ENCODE results near the gene KCMF1. TPM values are rescaled to one million over a fixed set of nuclear protein-coding genes. Genes with fewer than 3 reads are reported as not detected.

The KCMF1 gene
- total RNA-seq, 3 donors from 2014 or later, result 73.0 to 95.2 (median 85.0) TPM

GRCh38 chr2:84963692-84964405 lies 7.1 kb upstream of the KCMF1 start:
- peak; percentile 63 for ATAC-seq
- intact Hi-C loops (cut with DNase I, micrococcal nuclease), result no loop called here
- Histone ChIP-seq H3K36me3 (ENCODE audit: low read depth) (no peaks in the 10 kb centered on the region), H3K4me3 (no peak overlapping the region), H3K4me1 (ENCODE audit: low read depth) (peaks cover 11% of the 10 kb centered on the region), H3K9me3 (no peaks in the 10 kb centered on the region)
- TF ChIP-seq CTCF (IDR thresholded peaks at IDR 0.05), result no peak
- no peak for DNase-seq

GRCh38 chr2:84964406-84965191 lies 6.4 kb upstream of the KCMF1 start:
- DNase-seq, result no peak
- Histone ChIP-seq H3K4me3 (no peak overlapping the region), H3K36me3 (ENCODE audit: low read depth) (no peaks in the 10 kb centered on the region), H3K4me1 (ENCODE audit: low read depth) (peaks cover 14% of the 10 kb centered on the region), H3K9me3 (no peaks in the 10 kb centered on the region)
- intact Hi-C loops (cut with DNase I, micrococcal nuclease), result no loop called here
- no peak for ATAC-seq
- TF ChIP-seq CTCF (IDR thresholded peaks at IDR 0.05), result no peak

- H3K4me3 ChIP-seq, result no peak overlapping the region
- ATAC-seq (no peak), DNase-seq (no peak)
- no peak for TF ChIP-seq CTCF (IDR thresholded peaks at IDR 0.05)
- H3K4me1 ChIP-seq (ENCODE audit: low read depth), result peaks cover 14% of the 10 kb centered on the region
- H3K36me3 ChIP-seq (ENCODE audit: low read depth), result no peaks in the 10 kb centered on the region
- intact Hi-C loops (cut with DNase I, micrococcal nuclease), result no loop called here
- H3K9me3 ChIP-seq, result no peaks in the 10 kb centered on the region
These were observed 5.8 kb upstream of the KCMF1 start for GRCh38 chr2:84965192-84965516.

- TF ChIP-seq CTCF (IDR thresholded peaks at IDR 0.05), result no peak
- ATAC-seq (no peak), DNase-seq (no peak)
- Histone ChIP-seq H3K9me3 (no peaks in the 10 kb centered on the region), H3K4me1 (ENCODE audit: low read depth) (peaks cover 14% of the 10 kb centered on the region), H3K36me3 (ENCODE audit: low read depth) (no peaks in the 10 kb centered on the region), H3K4me3 (no peak overlapping the region)
- intact Hi-C loops (cut with DNase I, micrococcal nuclease), result no loop called here
These were observed 5.1 kb upstream of the KCMF1 start for GRCh38 chr2:84965827-84966226.

- intact Hi-C loops (cut with DNase I, micrococcal nuclease), result no loop called here
- H3K36me3 ChIP-seq (ENCODE audit: low read depth), result no peaks in the 10 kb centered on the region
- no peak for DNase-seq
- TF ChIP-seq CTCF (IDR thresholded peaks at IDR 0.05), result no peak
- H3K9me3 ChIP-seq, result no peaks in the 10 kb centered on the region
- no peak for ATAC-seq
- no peak overlapping the region for H3K4me3 ChIP-seq
- peaks cover 14% of the 10 kb centered on the region for H3K4me1 ChIP-seq (ENCODE audit: low read depth)
These were observed 4.2 kb upstream of the KCMF1 start for GRCh38 chr2:84966731-84967130.

All from mucosa of descending colon (tissue), 3 donors.